HG03060 (cell line): Measurements from ENCODE around the gene IFIT5.
"Not testable (repeated sequence)": the region's sequence is repeated elsewhere in the genome, so short reads cannot be mapped to it uniquely, and the experiment has no call there.

Experiments
- ATAC-seq: cut with Tn5 transposase; IDR thresholded peaks from one replicate; pipeline ENCODE4 v1.9.1; 2021; ENCODE audit warnings: low read depth, moderate number of reproducible peaks; ENCODE audit not compliant: unreplicated experiment

The IFIT5 gene

DNA sequence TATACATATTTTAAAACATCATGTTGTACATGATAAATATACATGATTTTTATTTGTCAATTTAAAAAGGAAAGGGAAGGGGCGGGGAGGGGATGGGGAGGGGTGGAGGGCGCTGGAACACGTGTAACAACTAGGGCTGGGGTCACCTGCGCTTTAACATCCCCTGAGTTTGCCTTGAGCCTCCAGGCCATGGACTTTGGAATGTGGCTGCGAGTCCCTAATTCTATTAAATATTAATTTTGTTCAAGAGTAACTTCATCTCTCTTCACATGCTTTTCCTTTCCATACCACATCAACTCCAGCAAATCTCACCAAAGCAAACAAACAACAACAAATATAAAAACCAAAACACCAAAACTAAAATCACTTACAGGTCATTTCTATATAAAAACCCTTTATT is 10.6 kb downstream of the IFIT5 start:
- ATAC-seq = no peak

GRCh38 chr10:89426230-89426868 is 12.0 kb downstream of the IFIT5 start:
- ATAC-seq = no peak

GRCh38 chr10:89427629-89428028 is 13.3 kb downstream of the IFIT5 start:
- ATAC-seq = no peak

DNA sequence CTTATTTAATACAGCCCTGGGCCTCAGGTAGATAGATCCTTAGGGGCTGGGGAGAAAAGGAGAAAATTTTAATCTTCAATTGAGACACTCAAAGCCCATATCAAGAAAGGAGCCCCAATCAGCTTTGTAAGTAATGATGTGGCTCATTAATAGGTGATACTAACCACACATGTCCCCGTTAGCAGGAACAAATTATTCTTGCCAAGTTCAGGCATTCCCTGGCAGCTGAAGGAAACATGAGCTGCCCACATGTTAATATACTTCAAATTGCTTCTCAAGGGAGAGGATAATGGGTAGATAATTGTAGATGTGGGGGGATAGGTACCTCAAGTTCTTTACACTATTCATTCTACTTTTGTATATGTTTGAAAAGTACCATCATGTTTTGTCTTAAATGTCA is 14.5 kb downstream of the IFIT5 start:
- ATAC-seq = no peak

- ATAC-seq = no peak
Measured at GRCh38 chr10:89431977-89432376, 17.6 kb downstream of the IFIT5 start.

DNA sequence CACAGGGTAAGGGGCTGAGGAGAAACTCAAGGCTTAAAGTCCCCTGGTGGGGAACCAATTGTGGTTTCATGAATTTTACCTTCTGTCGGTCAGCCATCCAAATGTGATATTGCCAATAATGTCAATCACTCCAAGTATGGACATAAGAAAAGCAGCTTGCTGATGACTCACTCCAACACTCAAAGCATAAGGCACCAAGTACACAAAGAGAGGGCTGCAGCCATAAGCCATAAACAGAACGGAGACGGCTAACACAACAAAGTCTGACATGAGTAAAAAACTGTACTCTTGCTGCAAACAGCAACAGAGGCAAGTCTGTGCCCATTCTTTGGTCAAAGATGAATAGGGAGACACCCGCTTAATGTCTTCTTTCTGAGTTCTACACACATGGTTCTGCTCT is 24.2 kb downstream of the IFIT5 start:
- no peak for ATAC-seq

GRCh38 chr10:89440226-89441009 is 26.1 kb downstream of the IFIT5 start:
- ATAC-seq = no peak

DNA sequence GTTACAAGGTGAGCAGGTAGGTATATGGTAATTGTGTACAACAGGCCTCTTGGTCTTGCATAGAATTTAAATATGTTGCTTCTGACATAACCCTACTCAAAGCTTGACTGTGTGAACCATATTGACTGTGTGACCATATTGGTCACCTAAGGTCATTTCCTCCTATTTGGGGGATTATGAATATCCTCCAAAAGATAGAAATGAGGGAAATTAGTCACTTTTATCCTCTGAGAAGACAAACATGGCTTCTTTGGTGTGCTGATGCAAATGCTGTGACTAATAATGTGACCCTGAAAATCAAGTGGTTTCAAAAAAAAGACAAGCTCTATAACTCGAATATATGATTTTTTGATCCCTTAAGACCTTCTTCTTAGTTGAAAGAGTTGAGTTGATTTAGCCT is 27.9 kb downstream of the IFIT5 start:
- ATAC-seq = no peak

- not testable (repeated sequence) for ATAC-seq
Measured at GRCh38 chr10:89444819-89445218, 30.5 kb downstream of the IFIT5 start.

DNA sequence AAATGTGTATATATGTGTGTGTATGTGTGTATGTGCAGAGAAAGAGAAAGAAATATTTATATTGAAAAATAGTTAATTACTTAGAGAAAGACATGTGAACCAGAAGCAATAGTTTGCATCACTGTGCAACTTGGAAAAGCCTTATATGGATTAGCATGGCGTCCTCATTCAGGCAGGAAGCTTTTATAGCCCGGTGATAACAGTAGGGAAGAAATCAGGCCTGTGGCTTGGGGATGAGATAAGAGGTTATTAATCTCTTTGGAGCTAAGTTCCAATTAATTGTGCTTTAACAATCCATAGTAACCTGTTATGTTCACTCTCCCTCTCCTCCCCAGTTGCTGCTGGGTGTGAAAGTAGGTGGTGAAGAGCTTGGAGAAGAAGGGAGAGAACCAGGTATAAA is 36.5 kb downstream of the IFIT5 start:
- ATAC-seq = no peak

GRCh38 chr10:89452193-89452592 is 37.8 kb downstream of the IFIT5 start:
- ATAC-seq = no peak

DNA sequence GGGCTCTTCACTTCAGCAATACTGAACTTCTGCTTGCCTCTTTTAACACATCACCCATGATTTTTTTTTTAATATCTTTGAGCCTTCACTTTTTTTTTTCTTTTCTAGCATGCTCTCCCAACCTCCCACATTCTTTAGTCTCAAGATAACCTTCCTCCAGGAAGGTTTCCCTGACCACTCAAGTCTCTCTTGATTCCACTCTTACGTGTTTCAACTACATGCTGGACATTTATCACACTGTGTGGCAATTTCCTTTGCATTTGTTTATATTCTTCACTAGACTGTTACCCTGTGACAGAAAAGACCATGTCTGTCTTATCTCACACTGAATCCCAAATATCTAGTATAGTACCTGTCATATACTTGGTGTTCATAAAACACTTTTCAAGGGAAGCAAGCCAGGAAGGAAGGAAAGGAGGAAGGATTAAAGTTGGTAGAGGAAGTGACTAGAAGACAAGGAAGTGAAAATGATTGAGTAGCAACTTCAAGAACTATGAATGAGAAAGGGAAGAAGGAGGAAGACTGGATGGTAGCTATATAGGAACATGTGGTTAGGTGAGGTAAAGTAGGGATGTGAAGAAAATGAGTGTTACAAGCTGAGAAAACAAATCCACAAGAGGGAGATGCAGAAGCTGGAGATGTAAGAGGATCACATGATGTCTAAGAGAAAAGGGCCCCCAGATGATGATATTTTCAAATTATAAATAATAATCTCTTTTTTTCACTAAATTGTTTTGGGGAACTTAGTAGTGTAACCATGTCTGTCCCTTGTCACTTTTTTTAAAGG is 40.4 kb downstream of the IFIT5 start:
- ATAC-seq = no peak

- no peak for ATAC-seq
Measured at GRCh38 chr10:89458291-89458690, 43.9 kb downstream of the IFIT5 start.

- ATAC-seq = no peak
Measured at GRCh38 chr10:89458784-89459183, 44.4 kb downstream of the IFIT5 start.

- ATAC-seq = no peak
Measured at GRCh38 chr10:89463846-89464537, 49.6 kb downstream of the IFIT5 start.

DNA sequence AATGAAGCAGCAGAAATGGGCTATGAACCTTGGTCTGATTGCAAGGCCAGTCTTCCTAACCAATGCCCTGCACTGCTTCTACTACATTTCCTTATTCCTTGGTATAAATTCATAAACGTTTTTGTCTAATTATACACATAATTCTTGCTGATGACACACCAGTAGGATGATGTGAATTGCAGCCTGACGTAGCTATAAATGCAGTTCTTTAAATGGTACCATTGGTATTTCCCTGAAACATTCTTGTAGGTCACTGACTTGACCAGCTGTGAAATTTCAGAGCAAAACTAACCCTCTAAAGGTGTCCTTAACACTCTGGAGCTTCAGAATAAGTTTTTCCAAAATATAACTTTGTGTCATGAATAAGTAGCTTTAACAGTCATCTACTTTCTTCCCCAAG is 50.8 kb downstream of the IFIT5 start:
- no peak for ATAC-seq

GRCh38 chr10:89466599-89467035 is 52.2 kb downstream of the IFIT5 start:
- no peak for ATAC-seq

DNA sequence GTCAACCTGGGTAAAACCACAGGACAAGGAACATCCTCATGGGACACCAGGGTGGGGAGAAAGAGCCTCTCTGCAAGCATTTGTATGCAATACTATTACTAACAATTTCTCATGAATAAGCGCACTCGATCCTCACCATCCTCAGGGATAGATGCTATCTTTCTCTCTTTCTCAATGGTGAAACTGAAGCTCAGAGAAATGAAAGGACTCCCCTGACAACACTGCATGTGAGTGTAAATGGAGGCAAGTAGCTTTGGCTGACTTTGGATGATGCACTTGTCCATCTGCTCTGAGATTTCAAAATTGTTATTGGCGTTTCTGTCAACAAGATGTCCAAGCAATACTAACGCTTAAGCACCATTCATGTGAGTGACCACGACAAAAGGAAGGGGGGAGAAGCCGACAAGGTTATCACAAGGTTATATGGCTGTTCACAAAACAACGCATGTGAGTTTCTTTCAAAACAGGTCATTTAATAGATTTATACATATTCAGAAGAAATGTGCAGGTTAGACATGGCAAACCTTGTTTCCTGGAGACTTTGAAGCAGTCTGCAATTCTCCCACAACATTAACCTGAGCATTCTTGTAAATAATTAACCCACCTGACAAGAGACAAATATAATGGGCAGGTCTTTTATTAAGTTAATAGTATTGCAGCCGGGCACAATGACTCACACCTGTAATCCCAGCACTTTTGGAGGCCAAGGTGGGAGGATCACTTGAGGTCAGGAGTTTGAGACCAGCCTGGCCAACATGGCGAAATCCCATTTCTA is 54.0 kb downstream of the IFIT5 start:
- ATAC-seq = no peak

DNA sequence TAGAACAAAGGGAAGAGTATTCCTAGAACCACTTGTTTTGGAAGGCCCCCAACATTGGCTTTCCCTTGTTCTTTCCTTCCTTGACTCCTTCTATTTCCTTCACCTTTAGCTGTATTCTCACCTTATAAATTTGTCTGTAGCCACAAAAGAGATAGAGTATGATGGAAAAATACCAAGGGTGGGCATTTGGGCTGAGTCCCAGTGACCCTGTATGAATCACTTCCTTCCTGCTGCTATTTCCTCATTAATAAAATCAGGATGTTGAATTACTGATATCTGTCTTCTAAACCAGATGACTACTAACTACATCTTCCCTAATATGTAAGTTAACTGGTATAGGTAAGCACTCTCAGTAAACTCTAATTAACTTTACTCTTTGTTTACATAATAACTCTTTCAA is 55.1 kb downstream of the IFIT5 start:
- ATAC-seq = no peak
